ENCODE data around the gene C11orf42.

DNA sequence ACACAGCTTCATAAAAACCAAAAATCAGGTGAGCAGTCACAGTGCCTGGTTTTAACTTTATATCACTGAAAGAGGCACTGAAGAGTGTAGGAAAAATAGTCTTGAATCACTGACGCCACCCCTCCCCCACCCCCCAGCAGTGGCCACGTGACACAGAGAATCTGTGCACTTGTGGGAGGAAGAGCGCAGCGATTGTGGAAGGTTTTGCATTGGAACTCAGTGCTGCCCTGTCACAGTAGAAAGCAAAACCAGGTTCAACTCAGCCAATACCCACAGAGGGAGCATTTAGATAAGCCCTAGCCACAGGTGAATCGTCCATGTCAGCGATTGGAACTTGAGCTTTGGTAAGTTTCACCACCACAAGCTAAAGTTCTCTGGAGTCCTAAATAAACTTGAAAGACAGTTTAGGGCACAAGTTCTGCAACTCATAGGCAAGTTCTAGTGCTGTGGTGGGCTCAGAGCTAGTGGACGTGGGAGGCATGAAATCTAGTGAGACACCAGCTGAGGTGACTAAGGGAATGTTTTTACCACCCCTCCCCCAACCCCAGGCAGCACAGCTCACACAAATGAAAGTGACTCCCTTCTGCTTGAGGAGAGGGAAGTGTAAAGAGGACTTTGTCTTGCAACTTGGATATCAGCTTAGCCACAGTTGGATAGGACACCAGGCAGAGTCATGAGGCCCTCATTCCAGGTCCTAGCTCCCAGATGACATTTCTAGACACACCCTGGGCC lies 48.6 kb upstream of the C11orf42 start:
- no peak for TF ChIP-seq POLR2A (IDR thresholded peaks at IDR 0.05; ENCODE audit: low read length)
- no peak for TF ChIP-seq GATA1 (IDR thresholded peaks at IDR 0.05; ENCODE audit: low read depth, low read length)
